Tibial nerve (tissue), 4 donors: ENCODE results near the gene CYB561D1.

Experiments
- EP300 ChIP-seq, 2 donors: sonication (generic); formaldehyde crosslinking; IDR thresholded peaks; one replicate each; pipeline ENCODE4 v1.6.1; 2017; ENCODE audit warnings: antibody characterized with exemption in 2 of 2, mild to moderate bottlenecking in 1 of 2
- POLR2A ChIP-seq, 2 donors: fragments of 450-650 bp; IDR thresholded peaks; one replicate each; pipeline ENCODE4 v1.6.1; 2017; ENCODE audit warnings: antibody characterized with exemption in 2 of 2, mild to moderate bottlenecking in 2 of 2, moderate library complexity in 2 of 2
- TF ChIP-seq, protein P1 (sequence below), 5 experiments: fragments of 200-600 bp in 3 of 5; fragments of 450-650 bp in 2 of 5; sonication (generic) in 3 of 5; IDR thresholded peaks; one replicate each; pipeline ENCODE4 v1.5.1; 2016 to 2019; ENCODE audit warnings: antibody characterized with exemption in 5 of 5, mild to moderate bottlenecking in 3 of 5, moderate library complexity in 2 of 5

- no peak for TF ChIP-seq POLR2A (IDR thresholded peaks at IDR 0.05)
- no peak for TF ChIP-seq EP300 (IDR thresholded peaks at IDR 0.05)
- TF ChIP-seq, protein P1, sequence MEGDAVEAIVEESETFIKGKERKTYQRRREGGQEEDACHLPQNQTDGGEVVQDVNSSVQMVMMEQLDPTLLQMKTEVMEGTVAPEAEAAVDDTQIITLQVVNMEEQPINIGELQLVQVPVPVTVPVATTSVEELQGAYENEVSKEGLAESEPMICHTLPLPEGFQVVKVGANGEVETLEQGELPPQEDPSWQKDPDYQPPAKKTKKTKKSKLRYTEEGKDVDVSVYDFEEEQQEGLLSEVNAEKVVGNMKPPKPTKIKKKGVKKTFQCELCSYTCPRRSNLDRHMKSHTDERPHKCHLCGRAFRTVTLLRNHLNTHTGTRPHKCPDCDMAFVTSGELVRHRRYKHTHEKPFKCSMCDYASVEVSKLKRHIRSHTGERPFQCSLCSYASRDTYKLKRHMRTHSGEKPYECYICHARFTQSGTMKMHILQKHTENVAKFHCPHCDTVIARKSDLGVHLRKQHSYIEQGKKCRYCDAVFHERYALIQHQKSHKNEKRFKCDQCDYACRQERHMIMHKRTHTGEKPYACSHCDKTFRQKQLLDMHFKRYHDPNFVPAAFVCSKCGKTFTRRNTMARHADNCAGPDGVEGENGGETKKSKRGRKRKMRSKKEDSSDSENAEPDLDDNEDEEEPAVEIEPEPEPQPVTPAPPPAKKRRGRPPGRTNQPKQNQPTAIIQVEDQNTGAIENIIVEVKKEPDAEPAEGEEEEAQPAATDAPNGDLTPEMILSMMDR (IDR thresholded peaks at IDR 0.05), result no peak
Observed at GRCh38 chr1:109493227-109493626, 667 bp upstream of the CYB561D1 start.
